ENCODE data around the gene CTNND2. TPM values are rescaled to one million over a fixed set of nuclear protein-coding genes. Genes with fewer than 3 reads are reported as not detected.

The CTNND2 gene
- total RNA-seq, 1 experiment from 2014 or later = not detected

DNA sequence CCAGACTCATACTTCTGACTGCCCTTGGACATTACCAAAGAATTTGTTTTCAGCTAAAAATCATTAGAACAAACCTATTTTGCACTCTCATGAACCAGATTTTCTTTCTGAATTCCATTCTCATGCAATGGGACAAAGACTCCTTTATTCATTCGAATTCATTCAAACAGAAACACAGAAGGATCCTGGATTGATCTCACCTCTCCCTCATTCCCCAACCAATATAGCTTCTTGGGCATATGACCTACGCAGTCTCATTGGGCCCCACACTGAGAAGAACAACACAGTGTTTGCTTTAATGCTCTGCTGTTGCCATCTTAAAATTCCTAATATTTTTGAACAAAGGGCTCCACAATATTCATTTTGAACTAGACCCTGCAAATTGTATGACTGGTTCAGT is 392.4 kb downstream of the CTNND2 start:
- ChIA-PET POLR2A (ENCODE audit: low non-redundant PET) (no interaction called here), CTCF (no interaction called here)
- Histone ChIP-seq H3K36me3 (ENCODE audit: insufficient read depth, low read length, poor library complexity, severe bottlenecking) (no peaks in the 10 kb centered on the region), H3K4me3 (ENCODE audit: low read depth, low read length, poor library complexity, severe bottlenecking) (no peak overlapping the region), H3K27me3 (replicated peaks; ENCODE audit: insufficient read depth, low read depth, low read length, poor library complexity) (no peaks in the 10 kb centered on the region), H3K4me1 (ENCODE audit: insufficient read depth, low read length, poor library complexity, severe bottlenecking) (no peaks in the 10 kb centered on the region), H3K27ac (ENCODE audit: low read depth, low read length, poor library complexity, severe bottlenecking) (no peak overlapping the region), H3K9me3 (ENCODE audit: low read depth, low read length, poor library complexity, severe bottlenecking) (no peaks in the 10 kb centered on the region)
- no peak for DNase-seq (ENCODE audit: low spot score)
- intact Hi-C loops (cut with micrococcal nuclease; ENCODE audit: unreplicated experiment) = no loop called here
- TF ChIP-seq EZH2 (IDR thresholded peaks at IDR 0.05; ENCODE audit: borderline replicate concordance, low read depth, low read length, poor library complexity, severe bottlenecking) = no peak
- TF ChIP-seq, protein P1, sequence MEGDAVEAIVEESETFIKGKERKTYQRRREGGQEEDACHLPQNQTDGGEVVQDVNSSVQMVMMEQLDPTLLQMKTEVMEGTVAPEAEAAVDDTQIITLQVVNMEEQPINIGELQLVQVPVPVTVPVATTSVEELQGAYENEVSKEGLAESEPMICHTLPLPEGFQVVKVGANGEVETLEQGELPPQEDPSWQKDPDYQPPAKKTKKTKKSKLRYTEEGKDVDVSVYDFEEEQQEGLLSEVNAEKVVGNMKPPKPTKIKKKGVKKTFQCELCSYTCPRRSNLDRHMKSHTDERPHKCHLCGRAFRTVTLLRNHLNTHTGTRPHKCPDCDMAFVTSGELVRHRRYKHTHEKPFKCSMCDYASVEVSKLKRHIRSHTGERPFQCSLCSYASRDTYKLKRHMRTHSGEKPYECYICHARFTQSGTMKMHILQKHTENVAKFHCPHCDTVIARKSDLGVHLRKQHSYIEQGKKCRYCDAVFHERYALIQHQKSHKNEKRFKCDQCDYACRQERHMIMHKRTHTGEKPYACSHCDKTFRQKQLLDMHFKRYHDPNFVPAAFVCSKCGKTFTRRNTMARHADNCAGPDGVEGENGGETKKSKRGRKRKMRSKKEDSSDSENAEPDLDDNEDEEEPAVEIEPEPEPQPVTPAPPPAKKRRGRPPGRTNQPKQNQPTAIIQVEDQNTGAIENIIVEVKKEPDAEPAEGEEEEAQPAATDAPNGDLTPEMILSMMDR (conservative IDR thresholded peaks at IDR 0.05; ENCODE audit: low read depth, low read length) = no peak
- no TSS peak for BruUV-seq (replicated peaks)

DNA sequence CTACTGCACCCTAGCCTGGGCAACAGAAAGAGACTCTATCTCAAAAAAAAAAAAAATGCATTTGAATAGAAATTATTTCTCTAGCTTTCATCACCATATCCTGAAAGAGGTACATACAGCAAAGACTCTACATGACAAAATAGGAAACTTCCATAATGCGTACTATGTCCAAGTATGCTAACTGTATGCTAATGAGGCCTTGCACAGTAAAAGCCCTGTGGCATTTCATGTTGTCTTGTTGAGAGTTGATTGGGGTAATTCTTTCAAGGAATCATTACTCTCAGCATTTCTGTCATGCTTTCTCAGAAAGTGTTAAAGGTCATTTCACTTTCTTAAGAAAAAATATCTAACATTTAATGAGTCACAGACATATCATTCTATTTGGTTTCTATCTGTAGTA is 393.4 kb downstream of the CTNND2 start:
- CTCF ChIA-PET = interaction anchor here (0.6 kb wide), 1 partner anchor 1151 kb away, joined by 3 read pairs; no protein-coding TSS in a partner anchor
- no peak for DNase-seq (ENCODE audit: low spot score)
- TF ChIP-seq EZH2 (IDR thresholded peaks at IDR 0.05; ENCODE audit: borderline replicate concordance, low read depth, low read length, poor library complexity, severe bottlenecking) = no peak
- TF ChIP-seq, protein P1 (conservative IDR thresholded peaks at IDR 0.05; ENCODE audit: low read depth, low read length) = no peak
- no peaks in the 10 kb centered on the region for H3K4me1 ChIP-seq (ENCODE audit: insufficient read depth, low read length, poor library complexity, severe bottlenecking)
- POLR2A ChIA-PET (ENCODE audit: low non-redundant PET) = no interaction called here
- intact Hi-C loops (cut with micrococcal nuclease; ENCODE audit: unreplicated experiment) = no loop called here
- no peaks in the 10 kb centered on the region for H3K27me3 ChIP-seq (replicated peaks; ENCODE audit: insufficient read depth, low read depth, low read length, poor library complexity)
- no peaks in the 10 kb centered on the region for H3K9me3 ChIP-seq (ENCODE audit: low read depth, low read length, poor library complexity, severe bottlenecking)
- no TSS peak for BruUV-seq (replicated peaks)
- H3K36me3 ChIP-seq (ENCODE audit: insufficient read depth, low read length, poor library complexity, severe bottlenecking) = no peaks in the 10 kb centered on the region
- no peak overlapping the region for H3K4me3 ChIP-seq (ENCODE audit: low read depth, low read length, poor library complexity, severe bottlenecking)
- H3K27ac ChIP-seq (ENCODE audit: low read depth, low read length, poor library complexity, severe bottlenecking) = no peak overlapping the region

DNA sequence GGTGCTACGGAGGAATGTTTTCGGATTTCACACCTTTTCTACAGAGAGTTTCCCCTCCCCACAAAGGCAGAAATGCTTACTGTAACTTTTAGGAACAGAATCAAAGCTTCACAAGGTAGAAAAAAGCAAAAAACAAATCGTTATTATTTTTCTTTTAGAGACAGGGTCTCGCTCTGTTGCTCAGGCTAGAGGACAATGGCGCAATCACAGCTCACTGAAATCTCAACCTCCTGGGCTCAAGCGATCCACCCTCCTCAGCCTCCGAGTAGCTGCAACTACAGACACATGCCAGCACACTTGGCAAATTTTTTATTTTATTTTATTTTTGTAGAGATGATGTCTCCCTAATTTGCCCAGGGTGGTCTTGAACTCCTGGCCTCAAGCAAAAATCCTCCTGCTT is 394.5 kb downstream of the CTNND2 start:
- BruUV-seq (replicated peaks) = no TSS peak
- Histone ChIP-seq H3K27me3 (replicated peaks; ENCODE audit: insufficient read depth, low read depth, low read length, poor library complexity) (no peaks in the 10 kb centered on the region), H3K27ac (ENCODE audit: low read depth, low read length, poor library complexity, severe bottlenecking) (no peak overlapping the region), H3K4me3 (ENCODE audit: low read depth, low read length, poor library complexity, severe bottlenecking) (no peak overlapping the region), H3K36me3 (ENCODE audit: insufficient read depth, low read length, poor library complexity, severe bottlenecking) (no peaks in the 10 kb centered on the region), H3K9me3 (ENCODE audit: low read depth, low read length, poor library complexity, severe bottlenecking) (no peaks in the 10 kb centered on the region), H3K4me1 (ENCODE audit: insufficient read depth, low read length, poor library complexity, severe bottlenecking) (no peaks in the 10 kb centered on the region)
- intact Hi-C loops (cut with micrococcal nuclease; ENCODE audit: unreplicated experiment) = no loop called here
- CTCF ChIA-PET = no interaction called here
- no peak for TF ChIP-seq EZH2 (IDR thresholded peaks at IDR 0.05; ENCODE audit: borderline replicate concordance, low read depth, low read length, poor library complexity, severe bottlenecking)
- TF ChIP-seq, protein P1 (conservative IDR thresholded peaks at IDR 0.05; ENCODE audit: low read depth, low read length) = no peak
- POLR2A ChIA-PET (ENCODE audit: low non-redundant PET) = no interaction called here
- no peak for DNase-seq (ENCODE audit: low spot score)

Data from A673 (cell line).